NCI-H69 (cell line): ENCODE measurements around the gene MYL3.

Experiments
- DNase-seq: peaks from one replicate; lab custom pipeline; 2025; lab: John Stamatoyannopoulos, UW

The MYL3 gene

DNA sequence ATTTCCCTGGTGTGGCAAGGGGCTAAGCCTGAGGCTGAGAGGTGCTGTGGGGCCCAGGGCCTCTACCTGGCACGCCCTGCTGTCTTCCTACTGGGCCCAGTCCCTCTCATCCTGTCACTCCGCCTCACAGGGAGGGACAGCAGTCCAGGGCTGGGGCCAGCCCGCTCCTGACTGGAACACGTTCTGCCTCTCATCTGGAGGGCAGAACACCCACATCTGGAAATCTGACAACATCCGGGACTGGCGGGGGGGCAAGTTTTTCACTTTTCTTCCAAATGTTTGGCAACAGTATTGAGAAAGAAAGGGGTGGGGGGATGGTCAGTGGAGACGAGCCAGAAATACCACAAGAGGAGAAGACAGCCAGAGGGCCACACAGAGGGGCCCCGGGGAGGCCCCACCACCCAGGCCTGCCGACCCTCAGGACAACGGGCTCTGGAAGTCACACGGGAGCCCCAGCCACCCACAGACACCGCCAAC lies 1.8 kb upstream of the MYL3 start:
- no peak for DNase-seq

DNA sequence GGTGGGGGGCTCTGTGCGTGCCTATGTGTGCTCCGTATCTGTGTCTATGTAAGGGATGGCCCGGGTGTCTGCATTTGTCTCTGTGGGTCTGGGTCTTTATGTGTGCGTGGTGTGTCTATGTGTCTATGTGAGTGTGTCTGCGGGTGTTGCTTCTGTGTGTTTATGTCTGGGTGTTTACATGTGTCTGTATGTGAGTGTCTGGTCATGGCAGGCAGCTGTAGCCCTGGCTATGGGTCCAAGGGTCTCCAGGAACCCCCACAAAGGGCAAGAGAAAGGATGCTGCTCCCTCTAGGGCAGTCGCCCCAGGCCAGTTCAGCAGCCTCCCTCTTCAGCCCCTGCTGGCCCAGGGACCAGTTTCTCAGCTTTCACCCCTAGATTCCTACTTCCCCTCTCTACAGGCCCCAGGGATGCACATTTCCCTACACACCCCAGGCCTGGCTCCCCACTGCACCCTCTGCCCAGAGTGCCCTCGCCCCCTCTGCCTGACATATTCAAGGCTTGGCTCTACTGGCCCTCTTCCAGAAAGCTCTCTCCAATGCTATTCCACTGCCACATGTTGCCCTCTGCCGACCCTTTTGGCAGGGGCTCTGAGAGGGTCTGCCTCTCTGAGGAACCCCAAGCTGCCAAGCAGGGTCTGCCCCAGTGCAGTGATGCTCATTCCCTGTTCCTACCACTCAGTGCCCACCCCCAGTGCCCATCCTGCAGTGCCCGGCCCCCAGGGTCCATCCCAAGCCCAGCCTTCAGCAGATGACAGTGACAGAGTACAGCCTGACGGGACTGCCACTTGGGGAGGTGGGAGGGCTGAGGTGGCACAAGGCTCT lies 1.0 kb upstream of the MYL3 start:
- no peak for DNase-seq

DNA sequence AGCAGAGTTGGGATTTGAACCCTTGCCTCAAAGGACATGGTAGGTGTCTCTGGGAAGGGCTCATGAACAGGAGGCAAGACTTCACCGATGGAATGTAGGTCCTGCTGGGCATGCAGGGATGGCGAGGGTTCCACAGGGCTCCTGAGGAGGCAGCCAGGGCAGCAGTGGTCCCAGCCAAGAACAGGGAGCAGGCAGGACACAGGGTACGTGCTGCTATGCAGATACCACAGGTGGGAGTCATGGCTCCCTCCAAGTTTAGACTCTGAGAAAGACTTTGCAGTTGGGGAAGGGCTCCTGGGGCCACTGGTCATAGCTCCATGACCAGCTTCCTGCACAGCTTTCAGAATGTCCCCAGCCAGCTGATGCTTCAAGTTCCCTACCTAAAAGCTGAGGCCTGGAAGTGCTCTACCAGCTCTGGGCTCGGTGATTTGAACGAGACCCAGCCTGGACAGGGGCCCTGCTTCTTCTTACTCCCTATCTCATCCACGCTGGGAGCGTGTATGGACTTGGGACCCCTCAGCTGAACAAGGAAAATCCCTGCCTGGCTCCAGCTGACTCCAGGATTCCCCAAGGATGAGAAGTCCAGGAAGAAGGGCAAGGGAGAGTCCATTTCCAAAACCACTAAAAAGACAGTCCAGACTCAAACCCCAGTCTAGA lies 747 bp downstream of the MYL3 start:
- no peak for DNase-seq

DNA sequence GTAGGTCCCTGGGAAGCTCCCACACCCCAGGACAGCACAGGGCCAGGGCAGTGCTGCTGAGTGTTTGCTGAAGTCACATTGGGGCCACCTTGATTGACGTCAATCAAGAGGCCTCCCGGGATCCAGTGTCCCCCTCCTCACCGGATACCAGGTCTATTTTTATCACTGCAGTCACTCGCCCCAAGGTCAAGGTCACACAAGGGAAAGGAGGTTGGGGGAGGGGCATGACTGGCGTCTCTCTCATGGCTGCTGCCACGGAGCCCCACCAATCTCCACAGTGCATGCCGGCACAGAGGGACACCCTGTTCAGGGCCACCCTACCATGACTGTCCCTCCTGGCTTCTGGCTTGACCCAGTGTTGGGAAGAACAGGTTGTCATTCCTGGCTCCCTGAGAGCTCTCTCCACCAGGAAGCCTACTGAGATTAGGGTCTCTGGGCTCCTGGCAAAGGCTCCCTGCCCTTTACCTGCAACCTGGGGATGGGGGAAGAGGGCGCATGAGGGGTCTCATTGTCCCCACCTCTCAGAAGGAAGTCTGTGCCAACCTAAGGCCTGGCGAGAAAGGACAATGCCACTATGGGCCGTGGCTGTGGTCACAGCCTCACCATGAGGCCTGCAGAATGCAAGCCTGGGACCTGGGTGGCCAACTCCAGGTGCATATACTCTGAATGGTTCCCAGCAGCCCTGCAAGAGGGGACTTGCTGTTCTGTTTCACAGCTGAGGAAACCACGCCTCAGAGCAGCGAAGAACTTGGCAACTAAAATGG lies 1.5 kb downstream of the MYL3 start:
- DNase-seq: no peak

DNA sequence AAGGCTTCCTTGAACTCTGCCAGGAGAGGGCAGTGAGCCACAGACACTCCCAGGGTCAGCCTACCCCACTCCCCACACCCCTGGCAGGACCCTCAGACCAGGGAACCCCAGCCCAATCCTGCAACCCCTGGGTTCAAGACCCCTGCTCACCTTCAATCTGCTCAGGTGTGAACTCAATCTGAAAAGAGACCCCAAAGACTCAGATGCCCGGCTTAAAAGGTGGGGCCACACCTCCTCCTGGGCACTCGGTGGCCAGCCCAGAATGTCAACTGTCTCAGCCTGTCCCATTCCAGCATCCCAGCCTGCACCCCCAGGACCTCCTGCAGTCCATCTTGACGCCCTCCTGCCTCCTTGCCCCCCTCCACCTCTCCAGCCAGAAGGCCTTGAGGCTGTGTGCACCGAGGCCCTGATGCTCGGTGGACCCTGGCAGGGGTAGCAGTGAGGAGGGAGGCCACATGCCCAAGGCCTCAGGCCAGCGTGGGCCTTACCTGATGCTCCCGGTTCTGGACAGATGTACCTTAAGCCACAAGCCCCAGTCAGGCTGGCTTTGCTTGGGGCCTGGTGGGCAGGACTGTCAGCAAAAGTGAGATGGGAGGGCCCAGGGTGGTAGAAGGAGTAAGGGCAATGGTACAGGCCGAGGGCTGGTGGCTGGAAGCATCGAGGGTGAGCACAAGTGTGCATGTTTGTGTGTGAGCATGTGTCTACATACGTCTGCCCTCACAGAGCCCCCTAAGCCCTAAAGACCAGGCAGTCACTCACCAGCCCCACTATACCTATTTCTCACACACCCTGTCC lies 2.2 kb downstream of the MYL3 start:
- DNase-seq: no peak

DNA sequence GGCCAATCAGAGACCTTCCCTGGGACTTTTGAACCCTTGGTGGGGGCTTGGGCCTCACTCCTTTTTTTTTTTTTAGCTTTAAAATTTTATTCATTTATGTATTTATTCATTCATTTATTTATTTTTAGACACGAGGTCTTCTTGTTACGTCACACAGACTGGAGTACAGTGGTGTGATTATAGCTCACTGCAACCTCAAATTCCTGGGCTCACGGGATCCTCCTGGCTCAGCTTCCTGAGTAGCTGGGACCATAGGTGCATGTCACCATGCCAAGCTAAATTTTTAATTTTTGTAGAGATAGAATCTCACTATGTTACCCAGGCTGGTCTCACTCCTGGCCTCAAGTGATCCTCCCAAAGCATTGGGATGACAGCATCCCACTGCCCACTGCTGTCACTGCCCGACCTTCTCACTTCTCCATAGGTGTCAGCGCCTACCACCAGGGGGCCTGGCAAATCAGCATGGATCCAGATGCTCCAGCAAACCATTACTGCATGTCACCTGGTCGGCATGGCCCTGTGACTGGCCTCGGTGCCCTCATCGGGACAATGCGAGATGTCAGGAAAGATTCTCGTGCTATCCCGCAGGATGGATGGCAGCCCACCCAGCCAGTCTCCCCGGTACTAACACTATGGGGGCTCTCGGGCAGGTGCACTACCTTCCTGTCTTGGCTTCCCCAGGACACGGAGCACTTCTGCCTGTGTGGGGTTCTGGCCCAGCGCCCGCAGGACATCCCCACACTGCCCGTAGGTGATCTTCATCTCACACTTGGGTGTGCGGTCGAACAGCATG lies 3.0 kb downstream of the MYL3 start:
- peak; percentile 5 for DNase-seq

DNA sequence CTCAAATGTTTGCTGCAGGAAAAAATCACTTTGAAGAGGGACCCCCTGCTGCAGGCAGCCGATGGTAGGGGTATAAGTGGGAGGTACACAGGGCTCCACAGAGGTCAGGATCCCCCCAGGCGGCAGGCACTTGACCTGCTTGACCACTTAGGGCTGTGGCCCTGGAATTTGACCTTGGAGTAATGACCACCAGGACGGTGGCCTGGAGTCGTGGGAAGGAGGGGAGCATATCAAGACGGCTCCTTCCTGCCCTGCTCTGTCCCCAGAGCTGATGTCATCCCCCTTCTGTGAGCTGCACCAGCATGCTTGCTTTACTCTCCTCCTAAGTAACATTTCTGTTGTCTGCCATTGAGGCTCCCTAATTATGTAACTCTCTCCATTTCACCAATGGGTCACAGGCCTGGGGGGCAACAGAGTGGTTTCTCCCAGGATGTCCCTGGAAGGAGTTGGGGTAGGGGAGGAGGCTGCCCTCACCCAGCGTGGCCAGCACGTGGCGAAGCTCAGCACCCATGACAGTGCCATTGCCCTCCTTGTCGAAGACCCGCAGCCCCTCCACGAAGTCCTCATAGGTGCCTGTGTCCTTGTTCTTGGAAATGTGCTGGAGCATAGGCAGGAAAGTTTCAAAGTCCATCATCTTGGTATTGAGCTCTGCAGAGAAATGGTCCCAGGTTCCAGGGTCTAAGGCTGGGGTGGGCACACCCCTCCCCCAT lies 4.1 kb downstream of the MYL3 start:
- no peak for DNase-seq

DNA sequence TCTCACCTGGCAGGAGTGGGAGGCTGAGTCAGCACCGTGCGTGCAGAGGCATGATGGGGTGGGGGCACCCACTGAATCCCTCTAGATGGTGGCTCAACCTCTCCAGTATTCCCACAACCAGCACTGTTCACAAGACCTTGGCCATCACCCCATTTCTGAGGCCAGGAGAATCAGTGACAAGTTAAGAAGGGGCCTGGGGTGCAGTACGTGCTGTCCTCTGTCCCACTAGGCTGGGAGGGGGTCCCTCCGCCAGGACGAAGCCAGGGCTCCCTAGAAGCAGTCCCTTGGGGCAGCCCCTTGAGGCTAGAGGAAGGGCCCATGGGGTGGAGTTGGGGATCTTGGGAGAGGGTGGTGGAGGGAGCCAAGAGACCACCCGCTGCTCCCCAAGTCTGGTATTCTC lies 4.8 kb downstream of the MYL3 start:
- no peak for DNase-seq

DNA sequence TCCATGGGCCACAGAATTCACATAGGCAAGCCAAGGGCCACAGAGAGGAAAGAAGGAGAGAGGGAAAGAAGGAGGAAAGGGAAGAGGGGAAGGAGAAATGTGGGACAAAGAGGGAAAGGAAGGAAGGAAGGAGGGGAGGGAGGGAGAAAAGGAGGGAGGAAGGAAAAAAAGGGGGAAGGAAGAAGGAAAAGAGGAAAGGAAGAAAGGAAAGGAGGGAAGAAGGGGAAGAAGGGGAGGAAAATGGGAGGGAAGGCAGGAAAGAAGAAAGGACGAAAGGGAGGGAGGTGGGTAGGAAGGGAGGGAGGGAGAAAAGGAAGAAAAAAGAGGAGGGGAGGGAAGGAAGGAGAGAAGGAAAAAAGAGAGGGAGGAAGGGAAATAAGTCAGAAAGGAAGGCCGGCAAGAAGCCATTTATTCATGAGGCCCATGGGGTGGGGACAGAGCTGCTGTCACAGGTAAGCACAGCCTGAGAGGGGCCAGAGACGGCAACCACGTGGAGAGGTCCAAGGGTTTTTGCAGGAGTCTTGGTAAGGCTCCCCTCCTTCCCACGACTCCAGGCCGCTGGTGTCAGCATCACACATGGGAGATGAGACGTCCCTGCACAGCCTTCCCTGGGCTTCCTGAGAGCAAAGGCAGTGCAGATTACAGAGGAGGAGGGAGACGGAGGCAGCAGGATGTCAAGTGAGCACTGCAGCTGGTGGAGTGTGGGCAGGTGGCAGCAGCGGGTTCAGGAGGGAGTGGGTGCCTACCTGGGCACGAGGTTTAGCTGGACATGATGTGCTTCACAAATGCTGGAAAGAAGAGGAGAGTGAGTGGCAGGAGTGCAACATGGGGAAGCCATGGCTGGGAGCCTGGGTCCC lies 5.5 kb downstream of the MYL3 start:
- peak; percentile 16 for DNase-seq

DNA sequence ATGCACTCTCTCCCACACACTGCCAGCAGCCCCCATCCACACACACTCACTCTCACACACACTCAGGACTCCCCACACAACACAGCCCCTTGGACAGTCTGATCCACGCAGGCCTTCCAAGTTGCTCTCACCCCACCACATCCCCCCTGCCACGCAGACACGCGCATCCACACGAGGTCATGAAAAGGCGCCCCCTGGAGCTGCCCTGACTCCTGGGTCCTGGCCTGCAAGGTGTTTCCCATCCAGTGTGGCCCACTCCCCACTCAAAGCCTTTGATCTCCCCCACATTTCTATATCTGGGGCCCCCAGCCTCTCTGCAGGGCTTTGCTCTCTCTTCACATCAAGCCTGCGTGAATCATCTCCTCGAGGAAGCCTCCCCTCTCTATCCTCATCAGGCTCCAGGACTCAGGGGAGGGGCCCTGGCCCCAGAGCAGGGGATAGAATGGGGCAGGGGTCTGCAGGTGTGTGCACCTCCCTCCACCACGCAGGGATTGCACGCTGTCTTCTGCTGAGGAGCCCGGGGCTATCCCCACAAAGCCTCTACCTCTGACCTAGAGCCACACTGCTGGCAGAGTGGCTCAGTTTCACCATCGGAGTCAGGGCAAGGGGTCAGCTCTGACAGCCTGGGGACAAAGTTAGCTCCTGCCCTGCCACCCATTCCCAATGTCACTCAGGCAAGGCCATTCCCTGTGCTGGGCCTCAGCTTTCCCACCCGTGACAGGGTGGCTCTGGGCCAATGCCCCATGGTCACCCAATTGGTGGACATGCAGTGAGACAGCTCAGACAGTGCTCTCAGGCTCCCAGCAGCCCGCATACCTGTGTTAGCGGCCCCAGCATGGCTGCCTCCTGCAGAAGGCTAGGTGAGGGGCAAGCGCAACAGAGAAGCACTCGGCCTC lies 6.4 kb downstream of the MYL3 start:
- no peak for DNase-seq

DNA sequence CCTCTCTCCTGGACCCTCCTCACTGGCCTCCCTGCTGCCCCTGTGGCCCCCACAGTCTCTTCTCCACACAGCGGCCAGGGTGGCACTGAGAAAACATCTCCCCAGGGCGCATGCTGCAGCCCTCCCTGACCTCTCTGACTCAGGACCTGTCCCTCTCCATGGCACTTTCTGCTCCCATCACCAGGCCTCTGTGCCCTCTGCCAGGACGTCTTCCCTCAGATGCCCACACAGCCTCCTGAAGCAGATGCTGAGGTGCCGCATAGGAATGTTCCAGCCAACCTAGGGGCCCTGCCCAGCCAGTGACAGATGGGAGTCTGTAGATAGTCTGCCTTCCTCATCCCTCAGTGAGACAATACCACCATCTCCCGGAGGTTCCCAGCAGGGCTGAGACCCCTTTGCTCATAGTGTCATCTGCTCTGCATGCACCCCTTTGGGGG lies 8.7 kb downstream of the MYL3 start:
- DNase-seq: no peak

DNA sequence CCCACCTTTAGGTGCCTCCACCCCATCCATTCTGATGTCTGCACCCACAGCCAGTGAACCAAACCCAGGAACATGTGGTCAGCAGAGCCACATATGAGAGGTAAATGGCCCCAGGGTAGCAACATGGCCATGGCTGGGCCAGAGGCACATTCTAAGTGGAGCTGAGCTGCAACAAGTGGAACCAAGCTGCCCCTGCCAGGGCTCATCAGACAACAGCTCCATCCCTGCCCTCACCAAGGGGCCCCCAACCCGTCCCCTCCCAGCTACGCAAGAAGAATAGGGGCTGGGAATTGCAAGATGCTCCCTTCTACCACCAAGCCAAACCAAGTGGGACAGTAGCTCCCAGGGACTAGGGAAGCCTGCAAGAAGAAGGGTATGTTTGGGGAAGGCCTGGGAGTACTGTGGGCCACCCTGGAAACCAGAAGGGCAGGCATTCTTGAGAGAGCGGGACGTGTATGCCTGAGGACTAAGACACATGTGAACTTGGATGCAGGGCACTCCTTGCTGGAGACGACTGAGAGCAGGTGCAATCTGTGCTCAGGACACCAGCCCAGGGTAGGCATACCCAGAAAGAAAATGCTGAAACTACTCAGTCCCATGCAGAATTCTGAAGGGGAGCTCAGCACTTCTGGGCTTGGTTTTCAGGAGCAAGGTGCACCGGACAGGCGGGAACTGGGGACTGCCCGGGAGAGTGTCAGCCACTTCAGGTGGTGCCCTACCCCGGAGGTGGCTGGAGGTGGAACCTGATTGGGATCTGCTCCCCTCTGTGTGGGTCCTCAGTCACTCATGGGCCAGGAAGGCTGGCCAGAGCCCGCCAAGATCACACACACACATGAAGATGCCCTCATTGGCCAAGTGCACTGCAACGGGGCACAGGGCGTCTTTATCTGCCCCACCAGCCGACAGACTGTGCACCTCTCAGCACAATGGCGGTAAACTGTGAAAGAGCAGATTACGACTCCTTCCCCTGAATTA lies 9.5 kb downstream of the MYL3 start:
- no peak for DNase-seq

DNA sequence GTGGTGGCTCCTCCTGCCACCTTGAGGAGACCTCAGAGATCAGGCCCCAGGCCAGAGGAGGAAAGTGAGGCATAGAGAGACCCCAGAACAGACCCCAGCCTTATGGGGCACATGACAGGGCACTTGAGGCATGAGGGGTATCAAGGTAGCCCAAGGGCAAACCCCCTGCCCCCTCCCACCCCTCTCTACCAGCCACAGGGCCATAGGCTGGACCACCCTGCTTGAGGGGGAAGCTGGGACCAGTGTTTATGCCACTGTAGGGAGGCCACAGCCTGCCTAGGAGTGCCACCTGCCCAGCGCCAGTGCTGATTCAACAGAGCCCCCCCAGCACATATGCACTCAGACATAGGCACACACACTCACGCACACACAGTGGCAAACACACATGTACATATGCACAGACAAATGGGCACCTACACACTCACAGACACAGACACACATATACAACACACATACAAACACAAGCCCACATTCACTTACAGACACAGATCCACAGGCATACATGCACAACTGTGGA lies 10.3 kb downstream of the MYL3 start:
- DNase-seq: no peak

DNA sequence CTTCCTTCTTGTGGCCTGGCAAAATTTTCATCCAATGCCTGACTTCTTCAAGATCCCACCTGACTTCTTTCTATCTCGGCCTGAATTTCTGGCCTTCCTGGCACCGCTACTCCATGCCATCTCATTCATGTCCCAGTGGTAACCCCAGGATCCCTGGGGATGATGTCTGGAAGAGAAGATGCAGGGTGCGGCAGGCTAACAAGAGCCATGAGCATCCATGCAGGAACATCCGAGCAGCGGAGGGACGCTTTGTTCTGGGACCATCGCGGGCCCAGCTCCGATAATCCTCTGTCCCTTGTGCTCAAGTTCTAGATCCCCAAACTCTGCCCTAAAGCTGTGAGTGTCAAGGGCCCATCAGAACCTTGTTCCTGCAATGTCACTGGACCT lies 10.9 kb downstream of the MYL3 start:
- no peak for DNase-seq

DNA sequence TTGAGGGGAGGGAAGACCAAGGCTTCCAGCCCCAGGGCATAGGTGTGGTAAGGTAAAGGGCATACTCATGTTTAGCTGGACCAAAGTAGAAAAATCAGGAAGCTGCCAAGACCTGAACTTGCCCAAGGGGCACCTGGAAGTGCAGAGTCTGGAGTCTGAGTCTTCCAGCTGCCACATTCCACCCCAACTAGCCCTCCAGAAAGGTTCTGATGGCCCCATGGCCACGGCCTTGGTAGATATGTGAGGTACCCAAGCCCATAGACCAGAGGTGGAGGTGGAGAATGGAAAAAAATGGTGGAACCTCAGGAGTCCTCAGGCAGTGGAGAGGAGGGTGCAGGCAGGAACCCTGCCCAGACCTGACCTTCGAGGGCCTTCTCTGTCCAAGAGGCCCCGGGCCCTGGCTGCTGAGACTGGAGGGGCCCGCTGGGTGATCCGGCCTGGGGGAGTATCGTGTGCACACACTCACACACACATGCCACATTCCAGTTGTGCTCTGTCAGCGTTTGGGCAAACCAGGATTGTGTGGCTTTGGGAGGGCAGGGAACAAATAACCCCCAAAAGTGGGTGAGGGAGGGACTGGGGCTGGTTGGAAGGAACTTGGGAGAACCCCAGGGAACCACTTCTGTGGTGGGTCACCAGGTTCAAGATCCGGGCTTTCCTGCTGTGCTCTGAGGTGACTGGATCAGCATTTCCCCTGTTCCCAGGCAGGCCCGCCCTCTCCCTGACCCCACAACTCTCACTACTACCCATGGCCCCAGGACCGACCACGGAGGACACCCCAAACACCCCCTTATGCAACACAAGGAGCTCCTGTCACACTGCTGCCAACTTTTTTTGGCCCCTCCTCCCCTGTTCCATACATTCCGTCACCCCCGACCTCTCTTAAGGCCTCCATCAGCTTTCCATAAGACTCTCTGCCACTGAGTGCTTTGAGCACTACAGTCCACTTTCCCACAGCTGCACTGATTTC lies 11.6 kb downstream of the MYL3 start:
- DNase-seq: no peak

DNA sequence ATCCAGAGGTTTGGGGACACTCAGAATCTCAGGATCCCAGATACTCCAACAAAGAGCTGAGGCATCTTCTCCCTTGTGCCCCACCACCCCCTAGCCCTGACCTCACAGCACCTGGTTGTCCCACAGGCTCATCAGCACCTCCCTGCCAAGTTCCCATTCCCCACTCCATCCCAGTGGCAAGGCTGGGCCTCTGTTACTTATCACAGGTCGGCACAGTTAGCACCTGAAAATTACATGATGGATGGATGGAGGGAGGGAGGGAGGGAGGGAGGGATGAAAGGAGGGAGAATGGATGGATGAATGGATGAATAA lies 12.8 kb downstream of the MYL3 start:
- no peak for DNase-seq
